GM19099 (cell line): ENCODE data around the gene GLOD4.

ENCODE experiments used
- POLR2A ChIP-seq: IDR thresholded peaks from 3 replicates; pipeline ENCODE4 v1.6.1; 2011; ENCODE audit warnings: low read depth; ENCODE audit not compliant: insufficient read length; ENCODE audit errors: extremely low read depth

The GLOD4 gene

GRCh38 chr17:781805-782731 lies at the start of gene GLOD4, which contains the start of gene MRM3:
Gene GLOD4, minus strand, starts transcription at chr17:782280. Its CDS starts 25 bp downstream, at chr17:782255.
Gene MRM3, plus strand, starts transcription at chr17:782353. Its CDS starts 26 bp downstream, at chr17:782379.
- peak; percentile 93 for TF ChIP-seq POLR2A

- no peak for TF ChIP-seq POLR2A
Measured at GRCh38 chr17:830950-831349, 48.9 kb upstream of the GLOD4 start.

- TF ChIP-seq POLR2A: no peak
Measured at GRCh38 chr17:830381-830780, 48.3 kb upstream of the GLOD4 start.

GRCh38 chr17:828761-829160 lies 46.7 kb upstream of the GLOD4 start:
- no peak for TF ChIP-seq POLR2A

- TF ChIP-seq POLR2A: no peak
Measured at GRCh38 chr17:826778-827177, 44.7 kb upstream of the GLOD4 start.

GRCh38 chr17:825216-825615 lies 43.1 kb upstream of the GLOD4 start:
- TF ChIP-seq POLR2A: no peak

- TF ChIP-seq POLR2A: no peak
Measured at GRCh38 chr17:824378-824777, 42.3 kb upstream of the GLOD4 start.

- TF ChIP-seq POLR2A: no peak
Measured at GRCh38 chr17:823501-823902, 41.4 kb upstream of the GLOD4 start.

- no peak for TF ChIP-seq POLR2A
Measured at GRCh38 chr17:819251-819650, 37.2 kb upstream of the GLOD4 start.

- no peak for TF ChIP-seq POLR2A
Measured at GRCh38 chr17:814371-814770, 32.3 kb upstream of the GLOD4 start.

- TF ChIP-seq POLR2A: no peak
Measured at GRCh38 chr17:812638-813204, 30.6 kb upstream of the GLOD4 start.

GRCh38 chr17:811051-811784 lies 29.1 kb upstream of the GLOD4 start:
- TF ChIP-seq POLR2A: no peak

GRCh38 chr17:807523-808294 lies 25.6 kb upstream of the GLOD4 start:
- TF ChIP-seq POLR2A: no peak

- no peak for TF ChIP-seq POLR2A
Measured at GRCh38 chr17:806781-807522, 24.9 kb upstream of the GLOD4 start.

GRCh38 chr17:806346-806745 lies 24.3 kb upstream of the GLOD4 start:
- no peak for TF ChIP-seq POLR2A
